CD4-positive, alpha-beta T cell treated with Interleukin-21 for 1 hour (primary cell): ENCODE data around the gene PIEZO2.

ENCODE experiments used
- DNase-seq: peaks from one replicate; pipeline ENCODE4 v3.0.0-alpha.2; 2020

The PIEZO2 gene

GRCh38 chr18:11110509-11110908 lies 38.9 kb downstream of the PIEZO2 start:
- DNase-seq, result no peak

GRCh38 chr18:11108947-11109346 lies 40.4 kb downstream of the PIEZO2 start:
- DNase-seq, result no peak

GRCh38 chr18:11106894-11107293 lies 42.5 kb downstream of the PIEZO2 start:
- DNase-seq, result no peak

GRCh38 chr18:11105463-11105862 lies 43.9 kb downstream of the PIEZO2 start:
- no peak for DNase-seq

- DNase-seq, result no peak
These were observed 45.1 kb downstream of the PIEZO2 start for GRCh38 chr18:11104307-11104706.

- no peak for DNase-seq
These were observed 52.3 kb downstream of the PIEZO2 start for GRCh38 chr18:11096839-11097750.

GRCh38 chr18:11096411-11096810 lies 53.0 kb downstream of the PIEZO2 start:
- DNase-seq, result no peak

GRCh38 chr18:11095674-11096293 lies 53.6 kb downstream of the PIEZO2 start:
- DNase-seq, result no peak

- DNase-seq, result no peak
These were observed 54.2 kb downstream of the PIEZO2 start for GRCh38 chr18:11095211-11095610.

- DNase-seq, result no peak
These were observed 57.6 kb downstream of the PIEZO2 start for GRCh38 chr18:11091746-11092145.

GRCh38 chr18:11089931-11090715 lies 59.2 kb downstream of the PIEZO2 start:
- no peak for DNase-seq

GRCh38 chr18:11081009-11081532 lies 68.3 kb downstream of the PIEZO2 start:
- DNase-seq, result no peak

- DNase-seq, result no peak
These were observed 70.9 kb downstream of the PIEZO2 start for GRCh38 chr18:11078491-11078890.

GRCh38 chr18:11077548-11078187 lies 71.7 kb downstream of the PIEZO2 start:
- no peak for DNase-seq

GRCh38 chr18:11074889-11075288 lies 74.5 kb downstream of the PIEZO2 start:
- no peak for DNase-seq

GRCh38 chr18:11073971-11074370 lies 75.4 kb downstream of the PIEZO2 start:
- no peak for DNase-seq

- no peak for DNase-seq
These were observed 76.7 kb downstream of the PIEZO2 start for GRCh38 chr18:11072632-11073031.

- no peak for DNase-seq
These were observed 78.1 kb downstream of the PIEZO2 start for GRCh38 chr18:11071300-11071699.

- DNase-seq, result no peak
These were observed 78.8 kb downstream of the PIEZO2 start for GRCh38 chr18:11070593-11070992.

GRCh38 chr18:11066038-11066437 lies 83.3 kb downstream of the PIEZO2 start:
- DNase-seq, result no peak

GRCh38 chr18:11064727-11065460 lies 84.5 kb downstream of the PIEZO2 start:
- DNase-seq, result no peak

GRCh38 chr18:11064106-11064505 lies 85.3 kb downstream of the PIEZO2 start:
- DNase-seq, result no peak
